DMS79 (cell line): ENCODE data around the gene RXRB.

ENCODE experiments used
- DNase-seq: peaks from one replicate; lab custom pipeline; 2025; lab: John Stamatoyannopoulos, UW

Gene RXRB

DNA sequence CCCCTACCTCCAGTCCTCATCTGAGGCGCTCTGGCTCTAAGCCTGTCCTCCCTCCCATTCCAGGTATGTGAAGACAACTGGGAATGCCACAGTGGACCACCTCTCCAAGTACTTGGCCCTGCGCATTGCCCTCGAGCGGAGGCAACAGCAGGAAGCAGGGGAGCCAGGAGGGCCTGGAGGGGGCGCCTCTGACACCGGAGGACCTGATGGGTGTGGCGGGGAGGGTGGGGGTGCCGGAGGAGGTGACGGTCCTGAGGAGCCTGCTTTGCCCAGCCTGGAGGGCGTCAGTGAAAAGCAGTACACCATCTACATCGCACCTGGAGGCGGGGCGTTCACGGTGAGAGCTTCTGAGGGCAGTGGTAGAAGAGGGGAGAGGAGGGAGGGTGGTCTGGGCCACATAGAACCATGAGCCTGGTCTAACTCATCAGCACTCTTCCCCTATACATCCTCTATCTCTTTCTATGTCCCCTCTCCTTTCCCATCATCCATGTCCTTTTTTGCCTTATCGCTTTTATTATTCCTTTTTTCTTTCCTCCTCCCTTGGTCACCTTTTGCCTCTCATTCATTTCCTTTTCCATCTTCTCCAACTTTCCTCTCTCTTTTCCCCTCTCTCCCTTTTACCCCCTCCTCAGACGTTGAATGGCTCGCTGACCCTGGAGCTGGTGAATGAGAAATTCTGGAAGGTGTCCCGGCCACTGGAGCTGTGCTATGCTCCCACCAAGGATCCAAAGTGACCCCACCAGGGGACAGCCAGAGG lies 11.4 kb upstream of the RXRB start:
- DNase-seq = no peak

DNA sequence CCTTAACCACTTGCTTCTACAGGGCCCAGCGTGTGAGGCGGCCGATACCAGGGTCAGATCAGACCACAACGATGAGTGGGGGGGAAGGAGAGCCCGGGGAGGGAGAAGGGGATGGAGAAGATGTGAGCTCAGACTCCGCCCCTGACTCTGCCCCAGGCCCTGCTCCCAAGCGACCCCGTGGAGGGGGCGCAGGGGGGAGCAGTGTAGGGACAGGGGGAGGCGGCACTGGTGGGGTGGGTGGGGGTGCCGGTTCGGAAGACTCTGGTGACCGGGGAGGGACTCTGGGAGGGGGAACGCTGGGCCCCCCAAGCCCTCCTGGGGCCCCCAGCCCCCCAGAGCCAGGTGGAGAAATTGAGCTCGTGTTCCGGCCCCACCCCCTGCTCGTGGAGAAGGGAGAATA lies 10.7 kb upstream of the RXRB start:
- DNase-seq = no peak

DNA sequence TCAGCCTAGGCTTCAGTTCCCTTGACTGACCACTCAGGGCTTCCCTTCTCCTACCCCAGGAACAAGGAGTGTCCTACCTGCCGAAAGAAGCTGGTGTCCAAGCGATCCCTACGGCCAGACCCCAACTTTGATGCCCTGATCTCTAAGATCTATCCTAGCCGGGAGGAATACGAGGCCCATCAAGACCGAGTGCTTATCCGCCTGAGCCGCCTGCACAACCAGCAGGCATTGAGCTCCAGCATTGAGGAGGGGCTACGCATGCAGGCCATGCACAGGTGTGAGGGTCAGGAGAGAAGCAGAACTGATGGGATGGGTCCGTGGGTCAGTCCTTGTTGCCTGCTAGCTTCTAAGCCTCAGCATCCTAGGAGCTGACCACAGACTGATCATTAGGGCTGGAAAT lies 9.4 kb upstream of the RXRB start:
- DNase-seq = no peak

DNA sequence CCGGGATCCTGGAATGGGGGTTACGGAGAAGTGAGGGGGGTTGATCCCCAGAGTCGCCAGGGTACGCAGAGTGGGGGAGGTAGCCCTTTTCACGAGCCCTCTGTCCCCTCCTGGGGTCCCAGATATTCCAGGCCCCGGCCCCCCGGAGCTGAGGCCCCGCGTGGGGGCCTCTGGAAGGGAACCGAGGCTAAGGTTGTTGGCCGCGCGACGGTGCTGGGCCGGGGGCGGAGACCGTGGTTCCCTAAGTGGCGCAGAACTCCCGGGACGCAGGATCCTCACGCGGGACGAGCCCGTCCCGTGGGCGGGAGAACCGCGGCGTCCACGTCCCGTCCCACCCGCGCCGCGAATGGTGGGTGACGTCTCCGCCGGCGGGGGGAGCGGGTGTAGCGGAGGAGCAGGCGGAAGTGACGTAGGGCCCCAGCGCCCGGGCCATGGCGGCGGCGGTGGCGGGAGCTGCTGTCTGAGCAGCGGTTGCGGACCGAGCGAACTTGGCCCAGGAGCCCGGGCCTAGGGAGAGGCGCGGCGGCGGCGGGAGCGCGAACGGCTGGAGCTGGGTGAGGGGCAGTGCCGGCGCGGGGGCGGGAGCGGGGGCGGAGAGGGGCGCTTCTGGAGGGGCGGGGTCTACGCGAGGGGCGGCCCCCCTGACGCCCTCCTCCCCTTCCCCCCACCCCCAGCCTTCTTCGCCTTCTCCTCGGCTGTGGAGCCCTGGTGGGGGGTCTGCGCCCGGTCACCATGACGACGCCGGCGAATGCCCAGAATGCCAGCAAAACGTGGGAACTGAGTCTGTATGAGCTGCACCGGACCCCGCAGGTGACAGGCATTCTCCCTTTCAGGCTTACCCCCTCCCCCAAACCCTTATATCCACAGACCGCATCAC lies 7.9 kb upstream of the RXRB start, which contains the start of gene RING1:
Gene RING1, plus strand, starts transcription at position 410 of the 877 bp plus-strand sequence. Its CDS starts 323 bp downstream, at position 733.
- DNase-seq = peak; percentile 34

DNA sequence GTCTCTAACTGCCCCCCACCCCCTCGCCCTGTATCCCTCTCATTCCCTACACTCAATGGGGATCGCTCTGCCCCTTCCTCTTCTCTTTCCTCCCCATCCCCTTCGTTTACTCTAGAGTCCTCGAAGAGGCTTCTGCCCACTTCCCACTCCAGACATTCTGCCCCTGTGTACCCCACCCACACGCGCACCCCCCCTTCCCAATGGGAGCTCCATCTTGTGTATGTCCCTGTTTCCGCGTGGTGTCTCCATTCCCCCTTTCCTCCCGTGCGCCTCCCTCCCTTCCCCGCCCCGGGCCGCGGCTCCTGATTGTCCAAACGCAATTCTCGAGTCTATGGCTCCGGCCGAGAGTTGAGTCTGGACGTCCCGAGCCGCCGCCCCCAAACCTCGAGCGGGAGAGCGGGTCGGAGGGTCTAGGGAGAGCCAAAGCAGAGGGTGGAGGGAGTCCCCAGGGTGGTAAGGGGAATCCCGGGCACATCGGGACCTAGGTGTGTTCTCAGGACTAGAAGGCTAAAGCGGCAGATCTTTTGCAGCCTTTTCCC lies 7.2 kb upstream of the RXRB start:
- DNase-seq = no peak

DNA sequence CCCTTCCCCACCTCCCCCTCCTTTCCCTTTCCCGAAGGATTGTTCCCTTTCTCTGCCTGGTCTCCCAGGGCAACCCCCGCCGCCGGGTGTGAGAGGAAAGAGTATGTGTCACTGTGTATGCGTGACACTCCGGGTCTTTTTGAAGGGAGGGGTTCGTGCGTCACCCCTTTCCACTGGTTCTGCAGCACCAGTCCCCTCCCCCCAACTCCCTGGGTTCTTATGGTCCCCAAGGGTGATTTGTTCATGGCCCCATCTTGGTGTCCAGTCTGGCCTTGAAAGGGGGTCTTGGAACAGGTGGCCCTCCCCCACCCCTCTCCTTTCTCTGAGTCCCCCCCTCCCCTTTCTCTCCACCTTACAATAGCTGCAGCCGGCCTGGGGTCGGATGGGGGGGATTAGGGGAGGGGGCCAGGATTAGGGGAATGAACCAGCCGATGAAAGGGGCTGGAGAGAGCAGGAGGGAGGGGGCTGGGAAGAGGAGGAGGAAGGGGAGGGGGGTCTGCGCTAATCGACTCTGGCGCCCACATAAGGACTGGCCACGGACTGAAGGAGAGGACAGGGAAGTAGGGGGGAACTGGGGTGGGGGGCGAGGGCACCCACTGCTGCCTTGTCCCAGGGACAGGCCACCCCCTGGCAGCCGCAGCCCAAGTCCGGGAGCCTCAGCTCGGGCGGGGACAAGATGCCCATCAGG lies 6.5 kb upstream of the RXRB start:
- no peak for DNase-seq

DNA sequence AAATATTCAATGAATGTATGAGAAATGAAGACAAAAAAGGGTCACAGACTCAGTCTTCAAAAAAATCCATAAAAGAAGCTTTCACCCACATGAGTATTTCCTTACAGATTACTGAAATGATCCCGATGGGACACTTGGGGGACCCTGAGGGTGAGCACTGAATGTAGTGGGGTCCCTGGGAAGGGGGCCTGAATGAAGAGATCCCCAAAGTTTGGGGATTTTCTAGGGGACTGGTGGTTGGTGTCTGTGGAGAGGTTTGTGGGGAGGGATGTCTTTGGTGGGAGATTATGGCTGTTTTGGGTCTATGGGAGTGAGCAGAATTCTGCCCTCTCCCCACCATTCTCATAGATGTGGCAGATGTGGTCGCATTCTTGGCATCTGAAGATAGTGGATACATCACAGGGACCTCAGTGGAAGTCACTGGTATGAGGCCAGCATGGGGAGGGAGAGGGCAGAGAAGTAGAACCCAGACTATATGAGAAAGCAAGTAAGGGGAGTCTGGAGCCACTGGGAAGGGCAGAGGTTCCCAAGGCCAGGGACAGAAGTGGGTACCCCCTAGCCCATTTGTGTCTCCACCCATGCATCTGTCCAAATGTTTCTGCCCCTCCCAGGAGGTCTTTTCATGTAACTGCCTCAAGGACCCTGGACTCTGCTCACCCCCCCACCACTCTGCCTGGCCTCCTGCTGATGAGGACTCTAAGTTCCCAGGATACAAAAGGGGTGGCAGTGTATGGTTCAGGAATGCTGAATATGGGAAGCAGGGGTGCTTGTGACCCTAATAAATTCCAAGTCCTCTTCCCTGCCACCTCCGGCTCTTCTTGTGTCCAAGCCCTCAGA lies 5.8 kb upstream of the RXRB start:
- no peak for DNase-seq

DNA sequence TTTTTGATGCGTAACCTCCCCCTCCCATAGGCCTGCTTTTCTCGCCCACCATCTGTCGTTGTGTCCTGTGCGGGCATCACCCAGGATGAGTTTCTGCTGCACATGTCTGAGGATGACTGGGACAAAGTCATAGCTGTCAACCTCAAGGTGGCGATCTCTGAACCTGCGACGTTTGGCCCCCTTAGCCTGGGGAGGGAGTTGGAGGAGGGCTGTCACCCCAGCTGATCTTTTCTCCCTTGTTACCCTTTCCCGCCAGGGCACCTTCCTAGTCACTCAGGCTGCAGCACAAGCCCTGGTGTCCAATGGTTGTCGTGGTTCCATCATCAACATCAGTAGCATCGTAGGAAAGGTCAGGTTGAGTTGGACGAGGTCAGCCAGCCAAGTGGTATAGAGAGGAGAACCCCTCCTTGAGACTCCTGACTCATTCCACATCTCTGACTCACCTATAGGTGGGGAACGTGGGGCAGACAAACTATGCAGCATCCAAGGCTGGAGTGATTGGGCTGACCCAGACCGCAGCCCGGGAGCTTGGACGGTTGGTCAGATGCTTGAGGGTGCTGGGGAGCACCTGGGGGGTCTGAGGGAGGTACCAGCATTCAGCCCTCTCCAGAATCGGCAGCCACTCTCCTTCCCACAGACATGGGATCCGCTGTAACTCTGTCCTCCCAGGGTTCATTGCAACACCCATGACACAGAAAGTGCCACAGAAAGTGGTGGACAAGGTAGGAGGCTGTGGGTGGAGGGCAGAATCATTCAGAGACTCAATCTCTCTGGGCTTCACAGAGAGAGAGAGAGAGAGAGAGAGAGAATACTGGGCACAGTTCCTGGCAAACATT lies 4.9 kb upstream of the RXRB start:
- no peak for DNase-seq

DNA sequence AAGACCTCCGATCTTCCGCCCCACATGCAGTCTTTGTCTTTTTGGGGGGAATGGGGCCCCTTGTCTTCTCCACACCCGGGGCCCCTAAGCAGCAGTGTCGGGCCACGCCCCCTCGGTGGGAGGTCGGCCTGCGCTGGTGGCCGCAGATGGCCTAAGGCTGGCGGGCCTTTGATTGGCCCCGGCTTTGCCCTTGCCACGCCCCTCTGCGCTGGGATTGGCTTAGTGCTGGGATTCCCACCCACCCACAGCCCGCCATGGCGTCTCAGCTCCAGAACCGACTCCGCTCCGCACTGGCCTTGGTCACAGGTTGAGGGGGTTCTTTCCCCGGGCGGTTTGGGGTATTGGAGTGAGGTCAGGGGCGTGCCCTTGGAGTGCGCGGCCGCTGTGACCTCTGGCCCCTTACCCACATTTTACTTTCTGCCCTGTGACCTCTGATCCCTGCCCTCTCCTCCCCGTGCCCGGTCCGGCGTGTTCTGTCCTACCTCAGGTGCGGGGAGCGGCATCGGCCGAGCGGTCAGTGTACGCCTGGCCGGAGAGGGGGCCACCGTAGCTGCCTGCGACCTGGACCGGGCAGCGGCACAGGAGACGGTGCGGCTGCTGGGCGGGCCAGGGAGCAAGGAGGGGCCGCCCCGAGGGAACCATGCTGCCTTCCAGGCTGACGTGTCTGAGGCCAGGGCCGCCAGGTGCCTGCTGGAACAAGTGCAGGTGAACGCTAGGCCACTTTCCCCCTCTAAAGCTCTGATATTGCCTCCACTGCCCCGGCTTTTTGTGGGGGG lies 4.1 kb upstream of the RXRB start, which contains the start of gene HSD17B8:
Gene HSD17B8, plus strand, starts transcription at position 241 of the 776 bp plus-strand sequence. Its CDS starts 14 bp downstream, at position 255.
- peak; percentile 72 for DNase-seq

DNA sequence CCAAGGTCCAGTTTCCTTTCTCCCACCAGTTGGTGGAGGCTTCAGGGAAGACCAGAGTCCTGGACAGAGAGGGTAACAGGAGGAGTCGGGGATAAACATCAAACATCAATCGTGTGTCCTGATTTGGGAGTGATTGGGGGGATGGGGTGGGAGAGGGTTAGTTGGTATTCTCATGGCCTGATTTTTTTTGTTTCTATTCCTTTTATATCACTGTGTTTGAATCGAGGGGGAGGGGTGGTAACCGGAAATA lies 3.6 kb upstream of the RXRB start:
- DNase-seq = no peak

DNA sequence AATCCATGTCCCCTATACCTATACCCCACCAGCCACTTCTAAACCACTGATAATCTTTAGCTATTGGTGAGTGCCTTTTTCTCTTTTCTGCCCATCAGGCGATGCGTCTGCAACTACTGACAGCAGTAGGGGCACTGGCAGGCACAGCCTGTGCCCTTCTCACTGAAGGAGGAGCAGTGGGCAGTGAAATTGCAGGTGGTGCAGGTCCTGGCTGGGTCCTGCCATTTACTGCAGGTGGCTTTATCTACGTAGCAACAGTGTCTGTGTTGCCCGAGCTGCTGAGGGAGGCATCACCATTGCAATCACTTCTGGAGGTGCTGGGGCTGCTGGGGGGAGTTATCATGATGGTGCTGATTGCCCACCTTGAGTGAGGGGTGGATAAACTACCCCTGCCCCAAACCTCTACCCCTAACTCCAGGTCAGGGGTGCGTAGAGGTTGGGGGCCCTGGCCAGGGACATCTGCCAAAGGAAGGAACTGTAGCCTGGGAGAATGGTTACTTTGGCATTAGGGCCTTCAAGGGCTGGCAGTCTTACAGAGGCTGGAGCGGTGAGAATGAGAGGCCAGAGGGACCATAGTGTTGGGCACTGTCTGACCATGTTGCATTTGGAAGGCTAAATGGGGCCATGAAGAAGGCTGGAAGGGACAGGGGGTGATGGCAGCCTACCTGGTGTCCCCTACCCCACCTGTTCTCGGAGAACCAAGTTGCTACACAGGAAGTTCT lies 3.1 kb upstream of the RXRB start:
- DNase-seq = no peak

DNA sequence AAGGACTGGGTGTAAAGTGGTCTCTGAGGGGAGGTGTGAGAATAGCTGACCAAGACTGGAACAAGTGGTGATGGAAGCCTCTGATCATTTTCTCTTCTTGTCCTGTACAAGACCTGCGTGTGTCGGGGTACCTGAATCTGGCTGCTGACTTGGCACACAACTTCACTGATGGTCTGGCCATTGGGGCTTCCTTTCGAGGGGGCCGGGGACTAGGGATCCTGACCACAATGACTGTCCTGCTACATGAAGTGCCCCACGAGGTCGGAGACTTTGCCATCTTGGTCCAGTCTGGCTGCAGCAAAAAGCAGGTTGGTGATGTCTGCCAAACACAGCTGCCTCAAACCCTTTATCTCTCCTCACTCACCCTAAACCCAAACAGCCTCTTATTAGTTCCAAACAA lies 2.3 kb upstream of the RXRB start:
- DNase-seq = no peak

DNA sequence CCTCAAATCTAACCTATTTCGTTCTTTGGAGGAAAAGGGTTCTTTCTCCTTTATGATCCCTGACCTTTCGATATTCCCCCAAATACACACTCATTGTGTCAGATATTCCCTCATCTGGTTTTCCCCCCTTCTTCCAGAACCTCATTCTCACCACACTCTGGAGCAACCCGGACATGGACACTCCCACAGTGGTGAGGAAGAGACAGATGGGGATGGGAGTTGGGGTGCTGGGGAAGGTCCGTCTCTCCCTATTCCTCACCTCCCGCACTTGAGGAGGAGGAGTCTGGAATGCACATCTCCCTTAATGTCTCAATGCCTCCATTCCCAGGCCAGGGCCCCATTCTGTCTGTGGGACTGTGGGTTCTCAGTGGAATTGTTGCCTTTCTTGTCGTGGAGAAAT lies 1.5 kb upstream of the RXRB start:
- DNase-seq = no peak

DNA sequence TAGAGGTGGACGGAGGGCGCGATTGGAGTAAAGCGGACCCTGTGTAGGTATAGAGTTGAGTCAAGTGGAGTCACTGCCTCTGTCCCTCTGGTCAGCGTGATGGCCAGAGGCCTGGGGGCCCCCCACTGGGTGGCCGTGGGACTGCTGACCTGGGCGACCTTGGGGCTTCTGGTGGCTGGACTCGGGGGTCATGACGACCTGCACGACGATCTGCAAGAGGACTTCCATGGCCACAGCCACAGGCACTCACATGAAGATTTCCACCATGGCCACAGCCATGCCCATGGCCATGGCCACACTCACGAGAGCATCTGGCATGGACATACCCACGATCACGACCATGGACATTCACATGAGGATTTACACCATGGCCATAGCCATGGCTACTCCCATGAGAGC lies 681 bp upstream of the RXRB start:
- DNase-seq = no peak

DNA sequence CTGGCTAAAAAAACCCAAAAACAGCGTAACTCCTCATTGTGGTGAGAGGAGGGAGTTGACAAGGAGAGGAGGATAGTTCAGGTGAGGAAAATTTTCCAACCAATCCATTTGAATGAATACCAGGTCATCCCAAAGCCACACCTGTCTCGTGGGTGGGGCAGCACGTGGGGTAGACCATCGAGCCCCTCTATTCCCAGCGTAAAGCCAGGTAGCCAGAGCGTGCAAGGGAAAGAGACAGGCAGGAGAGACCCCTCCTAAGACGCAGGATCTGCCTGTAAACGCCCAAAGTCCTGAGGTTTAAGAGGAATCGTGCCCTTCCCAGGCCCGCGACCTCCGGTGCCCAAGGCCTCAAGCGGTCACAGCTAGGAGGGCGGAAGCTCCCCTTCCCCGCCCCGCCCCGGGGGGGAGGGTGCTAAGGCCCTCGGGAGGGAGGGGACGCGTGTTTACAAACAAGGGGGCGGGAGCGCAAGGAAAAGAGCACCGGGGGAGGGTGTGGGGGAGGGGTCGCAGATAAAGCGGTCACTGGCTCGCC lies 712 bp downstream of the RXRB start:
- peak; percentile 63 for DNase-seq

DNA sequence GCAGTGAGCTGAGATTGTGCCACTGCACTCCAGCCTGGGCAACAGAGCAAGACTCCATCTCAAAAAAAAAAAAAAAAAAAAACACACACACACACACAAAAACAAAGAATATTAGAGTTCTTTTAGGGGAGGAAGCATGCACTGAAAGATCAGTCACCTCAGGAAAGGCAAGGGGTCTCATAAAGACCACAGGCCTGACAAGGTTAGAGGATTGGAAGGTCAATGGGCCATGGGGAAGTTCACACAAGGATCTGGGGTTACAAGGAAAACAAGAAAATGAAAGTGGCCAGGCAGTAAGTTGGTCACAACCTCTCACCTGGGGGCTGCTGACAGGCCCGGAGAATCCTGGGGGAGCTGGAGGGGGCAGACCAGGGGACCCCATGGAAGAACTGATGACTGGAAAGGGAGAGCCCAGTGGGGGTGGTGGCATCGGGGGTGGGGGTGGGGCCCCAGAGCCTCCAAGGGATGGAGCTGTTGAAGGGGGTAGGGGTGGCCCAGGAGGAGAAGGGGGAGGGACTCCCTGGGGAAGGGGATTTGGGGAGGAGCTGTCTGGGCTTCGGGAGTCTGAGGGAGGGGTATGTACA lies 1.5 kb downstream of the RXRB start:
- DNase-seq = no peak

DNA sequence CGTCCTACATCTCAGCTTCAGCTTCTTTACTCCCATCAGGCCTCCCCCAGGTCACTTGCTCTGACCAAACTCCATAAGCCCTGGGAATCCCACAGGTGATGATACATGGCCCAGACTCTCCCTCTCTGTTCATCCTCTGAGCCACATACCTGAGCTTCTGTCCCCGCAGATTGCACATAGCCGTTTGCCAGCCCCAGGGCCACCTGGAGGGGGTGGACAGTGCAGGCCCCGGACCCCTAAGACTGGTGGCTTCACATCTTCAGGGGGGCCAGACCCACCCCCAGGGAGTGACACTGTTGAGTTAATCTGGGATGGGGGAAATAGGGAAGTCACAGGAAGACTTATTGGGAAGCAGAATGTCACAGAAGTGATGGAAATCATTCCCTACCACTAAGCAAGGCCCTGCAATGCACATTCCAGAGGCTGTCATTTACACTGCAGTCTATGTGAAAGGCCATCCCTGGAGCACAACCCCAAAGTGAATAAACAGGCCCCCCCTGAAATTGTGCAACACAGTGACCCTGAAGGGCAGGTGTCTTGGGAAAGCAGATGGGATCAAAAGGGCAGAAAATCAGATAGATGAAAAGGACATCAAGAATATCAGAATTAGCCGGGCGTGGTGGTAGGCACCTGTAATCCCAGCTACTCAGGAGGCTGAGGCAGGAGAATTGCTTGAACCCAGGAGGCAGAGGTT lies 2.2 kb downstream of the RXRB start:
- no peak for DNase-seq
